A549 (cell line): ENCODE measurements around the gene MYO10.

Experiments used
- CBX2 ChIP-seq: fragments of 200-600 bp; sonication (generic); IDR thresholded peaks from 2 replicates; pipeline ENCODE4 v1.6.1; 2016; ENCODE audit warnings: low read depth, mild to moderate bottlenecking, borderline replicate concordance
- CBX8 ChIP-seq: fragments of 200-600 bp; sonication (generic); IDR thresholded peaks from 2 replicates; pipeline ENCODE4 v1.6.1; 2016
- CHD2 ChIP-seq: fragments of 150-350 bp; IDR thresholded peaks from 2 replicates; pipeline ENCODE4 v1.6.1; 2014; ENCODE audit warnings: low read length; ENCODE audit not compliant: partially characterized antibody
- CHD4 ChIP-seq: fragments of 200-600 bp; sonication (generic); IDR thresholded peaks from 2 replicates; pipeline ENCODE4 v1.6.1; 2016; ENCODE audit warnings: antibody characterized with exemption, mild to moderate bottlenecking, borderline replicate concordance
- CTCF ChIP-seq: fragments of >200 bp; sonication (Bioruptor Twin); formaldehyde crosslinking; IDR thresholded peaks from 3 replicates; pipeline ENCODE4 v1.5.1; 2016
- HDAC2 ChIP-seq: fragments of 200-600 bp; sonication (generic); IDR thresholded peaks from 2 replicates; pipeline ENCODE4 v1.6.1; 2016
- KDM1A ChIP-seq: fragments of 200-600 bp; sonication (generic); IDR thresholded peaks from 2 replicates; pipeline ENCODE4 v1.6.1; 2016; ENCODE audit warnings: low read depth, mild to moderate bottlenecking
- MAZ ChIP-seq: fragments of 150-350 bp; IDR thresholded peaks from 2 replicates; pipeline ENCODE4 v1.6.1; 2014; ENCODE audit warnings: antibody characterized with exemption, low read depth, low read length, borderline replicate concordance
- POLR2A ChIP-seq: IDR thresholded peaks from 2 replicates; pipeline ENCODE4 v1.6.1; 2012; ENCODE audit warnings: mild to moderate bottlenecking, low read length
- POLR2AphosphoS2 ChIP-seq: conservative IDR thresholded peaks from 2 replicates; pipeline ENCODE4 v1.6.1; 2012; ENCODE audit warnings: low read length, improper control_type of control experiment, inconsistent platforms
- RCOR1 ChIP-seq: fragments of 150-350 bp; IDR thresholded peaks from 2 replicates; pipeline ENCODE4 v1.6.1; 2014; ENCODE audit warnings: antibody characterized with exemption, low read length, low read depth
- REST ChIP-seq: fragments of 200-600 bp; sonication (generic); IDR thresholded peaks from 2 replicates; pipeline ENCODE4 v1.6.1; 2016; ENCODE audit warnings: antibody characterized with exemption, mild to moderate bottlenecking, moderate library complexity
- SMC3 ChIP-seq: fragments of >200 bp; sonication (Bioruptor Twin); formaldehyde crosslinking; IDR thresholded peaks from 3 replicates; pipeline ENCODE4 v1.6.1; 2018; ENCODE audit warnings: inconsistent platforms

- TF ChIP-seq RCOR1, result no peak
- TF ChIP-seq REST, result no peak
- TF ChIP-seq POLR2A, result no peak
- TF ChIP-seq CTCF, result no peak
- TF ChIP-seq CHD2, result no peak
- no peak for TF ChIP-seq HDAC2
- no peak for TF ChIP-seq SMC3
- no peak for TF ChIP-seq KDM1A
- TF ChIP-seq CHD4, result no peak
- TF ChIP-seq CBX8, result no peak
- TF ChIP-seq MAZ, result no peak
- TF ChIP-seq POLR2AphosphoS2, result no peak
- TF ChIP-seq CBX2, result no peak
Measured at GRCh38 chr5:16906255-16906654, 29.8 kb downstream of the MYO10 start.
